CD14-positive monocyte (primary cell): ENCODE measurements around the gene CENATAC. TPM values are rescaled to one million over a fixed set of nuclear protein-coding genes. Genes with fewer than 3 reads are reported as not detected.

ENCODE experiments used
- DNase-seq, 3 donors: peaks; one replicate each; pipeline ENCODE4 v3.0.0-alpha.2; 2011 to 2022
- H2AFZ ChIP-seq: 2 replicates; pipeline ENCODE4 v1.6.0; 2012; ENCODE audit warnings: mild to moderate bottlenecking, low read depth, low read length, inconsistent platforms; ENCODE audit not compliant: insufficient read depth, poor library complexity, severe bottlenecking
- H3K27ac ChIP-seq, 2 donors: 1 replicate in 1 of 2; 2 replicates in 1 of 2; pipeline ENCODE4 v1.5.1; 2012 to 2013; ENCODE audit warnings: low read length in 2 of 2, control low read depth in 1 of 2, inconsistent platforms in 1 of 2, low read depth in 1 of 2, mild to moderate bottlenecking in 1 of 2
- H3K27me3 ChIP-seq, 2 donors: one replicate each; pipeline versions ENCODE4 v1.6.0 to v1.6.1; 2011 to 2013; ENCODE audit warnings: low read length in 2 of 2; ENCODE audit not compliant: control insufficient read depth in 2 of 2, insufficient read depth in 2 of 2
- H3K36me3 ChIP-seq, 2 donors: replicated peaks in 1 of 2; 1 replicate in 1 of 2; 2 replicates in 1 of 2; pipeline versions ENCODE4 v1.5.1 to v1.6.1; 2012 to 2013; ENCODE audit warnings: low read length in 2 of 2, control low read depth in 1 of 2, inconsistent platforms in 1 of 2, mild to moderate bottlenecking in 1 of 2; ENCODE audit not compliant: insufficient read depth in 2 of 2, control insufficient read depth in 1 of 2
- H3K4me1 ChIP-seq, 2 donors: 1 replicate in 1 of 2; 2 replicates in 1 of 2; pipeline versions ENCODE4 v1.5.1 to v1.6.1; 2012 to 2013; ENCODE audit warnings: low read length in 2 of 2, control low read depth in 1 of 2, inconsistent platforms in 1 of 2, mild to moderate bottlenecking in 1 of 2, moderate library complexity in 1 of 2; ENCODE audit not compliant: insufficient read depth in 2 of 2, control insufficient read depth in 1 of 2
- H3K4me2 ChIP-seq: replicated peaks from 2 replicates; pipeline ENCODE3; 2012; ENCODE audit warnings: low read length, moderate library complexity, mild to moderate bottlenecking; ENCODE audit not compliant: poor library complexity, severe bottlenecking; ENCODE audit errors: extremely low read depth
- H3K4me3 ChIP-seq, 3 experiments: fragments of 200-600 bp in 1 of 3; sonication (generic) in 1 of 3; replicated peaks in 1 of 3; 1 replicate in 2 of 3; 2 replicates in 1 of 3; pipeline ENCODE4 v1.5.1; 2011 to 2013; ENCODE audit warnings: low read length in 3 of 3, mild to moderate bottlenecking in 3 of 3, control low read depth in 2 of 3, low read depth in 2 of 3, inconsistent platforms in 1 of 3, moderate library complexity in 1 of 3
- H3K79me2 ChIP-seq: 2 replicates; pipeline ENCODE4 v1.6.0; 2012; ENCODE audit warnings: mild to moderate bottlenecking, control low read depth, inconsistent platforms, low read length, moderate library complexity; ENCODE audit not compliant: insufficient read depth
- H3K9ac ChIP-seq: 2 replicates; pipeline ENCODE4 v1.6.0; 2017; ENCODE audit warnings: low read length, mild to moderate bottlenecking; ENCODE audit not compliant: insufficient read depth, poor library complexity, severe bottlenecking
- H3K9me3 ChIP-seq, 2 donors: replicated peaks in 1 of 2; 1 replicate in 1 of 2; 2 replicates in 1 of 2; pipeline versions ENCODE4 v1.5.1 to v1.6.1; 2012 to 2013; ENCODE audit warnings: low read length in 2 of 2, control low read depth in 1 of 2; ENCODE audit not compliant: control insufficient read depth in 1 of 2, insufficient read depth in 1 of 2
- H4K20me1 ChIP-seq: 2 replicates; pipeline ENCODE4 v1.6.0; 2012; ENCODE audit warnings: mild to moderate bottlenecking, low read length, control low read depth, moderate library complexity; ENCODE audit not compliant: insufficient read depth
- H3K27ac Mint-ChIP-seq, 7 donors: one replicate each; pipeline ENCODE4 v1.8.0; 2020; ENCODE audit warnings: mild to moderate bottlenecking in 7 of 7, mixed read lengths in 7 of 7, moderate library complexity in 6 of 7, inconsistent platforms in 2 of 7
- H3K27me3 Mint-ChIP-seq, 3 donors: one replicate each; pipeline ENCODE4 v1.8.0; 2021 to 2022; ENCODE audit warnings: low read depth in 3 of 3, mild to moderate bottlenecking in 3 of 3, mixed read lengths in 3 of 3, moderate library complexity in 3 of 3, inconsistent platforms in 1 of 3
- H3K36me3 Mint-ChIP-seq, 2 donors: one replicate each; pipeline ENCODE4 v1.8.0; 2020; ENCODE audit warnings: mixed read lengths in 2 of 2, inconsistent platforms in 1 of 2, mild to moderate bottlenecking in 1 of 2
- H3K4me1 Mint-ChIP-seq: one replicate; pipeline ENCODE4 v1.8.0; 2020; ENCODE audit warnings: mild to moderate bottlenecking, mixed read lengths
- H3K4me3 Mint-ChIP-seq, 2 donors: one replicate each; pipeline ENCODE4 v1.8.0; 2020; ENCODE audit warnings: mild to moderate bottlenecking in 2 of 2, mixed read lengths in 2 of 2, moderate library complexity in 1 of 2
- H3K9me3 Mint-ChIP-seq, 7 donors: one replicate each; pipeline ENCODE4 v1.8.0; 2020 to 2022; ENCODE audit warnings: mixed read lengths in 7 of 7, mild to moderate bottlenecking in 6 of 7, moderate library complexity in 6 of 7, inconsistent platforms in 2 of 7
- CTCF ChIP-seq: fragments of 200-600 bp; IDR thresholded peaks from one replicate; pipeline ENCODE4 v1.8.0; 2022; ENCODE audit warnings: antibody characterized with exemption, mild to moderate bottlenecking
- WGBS: methylation state at CpG from one replicate; pipeline ENCODE4 v1.1.5; 2013; ENCODE audit warnings: missing lambda C conversion rate; ENCODE audit not compliant: insufficient coverage; 5-methylcytosine and 5-hydroxymethylcytosine counted together
- intact Hi-C, 2 donors: fragments of 100-400 bp; cut with micrococcal nuclease; formaldehyde crosslinking; loops; one replicate each; pipeline versions ENCODE4 v1.15.0 to v1.15.1; 2023
- polyA plus RNA-seq, 3 donors: library from polyadenylated mRNA; depleted of rRNA in 1 of 3; unstranded in 2 of 3; stranded (reverse) in 1 of 3; fragments of 300-500 nt in 2 of 3; fragments of >200 nt in 1 of 3; fragmentation: Illumina TruSeq in 2 of 3; gene quantifications; 1 replicate in 2 of 3; 2 replicates in 1 of 3; pipeline ENCODE4 v1.2.3, GENCODE V29; 2012 to 2021

Gene CENATAC
- polyA plus RNA-seq, 3 donors, result 2.7 to 47.8 (median 4.1) TPM

GRCh38 chr11:118956094-118956846, 41.7 kb upstream of the CENATAC start, which contains the start of gene UPK2:
Gene UPK2 (plus strand): TSS chr11:118956298. CDS start chr11:118956351, 53 bp downstream.
- no peaks in the 10 kb centered on the region for H3K9me3 ChIP-seq
- H3K9me3 Mint-ChIP-seq, result no peaks in the 10 kb centered on the region
- H3K4me3 Mint-ChIP-seq, result peak within 1 kb of the TSS; percentile 31 to 48
- peak within 1 kb of the TSS in 3 of 7 donors; percentile 15 to 61 (median 25) for H3K27ac Mint-ChIP-seq
- no peaks in the 10 kb centered on the region for H3K27me3 ChIP-seq
- no peaks in the 10 kb centered on the region for H3K79me2 ChIP-seq
- peak; percentile 91 for TF ChIP-seq CTCF
- intact Hi-C loops, result loop anchor here (1.0 to 5.0 kb wide), 2 partner anchors 49 to 269 kb away; no protein-coding TSS in a partner anchor
- H3K27me3 Mint-ChIP-seq, result peaks cover 12 to 23% (median 13%) of the 10 kb centered on the region in 3 donors
- no peaks in the 10 kb centered on the region for H3K36me3 Mint-ChIP-seq
- H3K4me1 ChIP-seq, result no peaks in the 10 kb centered on the region
- peaks cover 3% of the 10 kb centered on the region for H3K4me1 Mint-ChIP-seq
- DNase-seq, result peak; percentile 78 to 81 (median 80)
- H3K27ac ChIP-seq, result no peak within 1 kb of the TSS
- H3K9ac ChIP-seq, result no peak within 1 kb of the TSS
- H3K36me3 ChIP-seq, result no peaks in the 10 kb centered on the region
- H3K4me3 ChIP-seq, result no peak within 1 kb of the TSS
- no peak within 1 kb of the TSS for H3K4me2 ChIP-seq
- WGBS, result 0% methylated on average over 5 of the region's 7 CpGs
- no peak within 1 kb of the TSS for H2AFZ ChIP-seq
- H4K20me1 ChIP-seq, result no peaks in the 10 kb centered on the region

GRCh38 chr11:118956847-118957469, 41.0 kb upstream of the CENATAC start:
- H3K4me1 Mint-ChIP-seq, result peaks cover 3% of the 10 kb centered on the region
- no peak overlapping the region for H3K27ac Mint-ChIP-seq
- H3K4me2 ChIP-seq, result no peak overlapping the region
- H3K36me3 Mint-ChIP-seq, result no peaks in the 10 kb centered on the region
- H3K27ac ChIP-seq, result no peak overlapping the region
- H3K36me3 ChIP-seq, result no peaks in the 10 kb centered on the region
- no peaks in the 10 kb centered on the region for H3K4me1 ChIP-seq
- no peaks in the 10 kb centered on the region for H3K9me3 ChIP-seq
- H3K27me3 Mint-ChIP-seq, result peaks cover 12 to 21% (median 13%) of the 10 kb centered on the region in 3 donors
- H3K9me3 Mint-ChIP-seq, result no peaks in the 10 kb centered on the region
- peak; percentile 55 for TF ChIP-seq CTCF
- intact Hi-C loops, result loop anchor here (1.0 to 5.0 kb wide), 2 partner anchors 50 to 270 kb away; no protein-coding TSS in a partner anchor
- no peaks in the 10 kb centered on the region for H3K27me3 ChIP-seq
- H3K79me2 ChIP-seq, result no peaks in the 10 kb centered on the region
- H4K20me1 ChIP-seq, result no peaks in the 10 kb centered on the region
- DNase-seq, result no peak
- H2AFZ ChIP-seq, result no peak overlapping the region
- H3K9ac ChIP-seq, result no peak overlapping the region
- WGBS, result 56% methylated on average over 13 of the region's 14 CpGs
- no peak overlapping the region for H3K4me3 ChIP-seq
- no peak overlapping the region for H3K4me3 Mint-ChIP-seq
